SU-DHL-6 (cell line): Measurements from ENCODE around the gene LARP1B.
"Not testable (repeated sequence)": the region's sequence is repeated elsewhere in the genome, so short reads cannot be mapped to it uniquely, and the experiment has no call there.

Experiments
- H2AFZ ChIP-seq: fragments of 200-600 bp; sonication (generic); 2 replicates; pipeline ENCODE4 v1.6.1; 2014; ENCODE audit warnings: low read depth, mild to moderate bottlenecking, moderate library complexity, mixed read lengths, antibody characterized with exemption, low read length; ENCODE audit not compliant: severe bottlenecking
- H3F3A ChIP-seq: fragments of 200-600 bp; shearing (Covaris generic); 2 replicates; pipeline ENCODE4 v1.6.0; 2016; ENCODE audit warnings: antibody characterized with exemption, mild to moderate bottlenecking; ENCODE audit not compliant: insufficient read depth
- H3K27ac ChIP-seq: fragments of 200-600 bp; sonication (generic); 2 replicates; pipeline ENCODE4 v1.5.1; 2016; ENCODE audit warnings: low read depth, mild to moderate bottlenecking, low read length, moderate library complexity, mixed read lengths
- H3K27me3 ChIP-seq: fragments of 200-600 bp; sonication (generic), shearing (Covaris generic); 2 replicates; pipeline ENCODE4 v1.6.0; 2014; ENCODE audit warnings: mild to moderate bottlenecking, low read length
- H3K36me3 ChIP-seq: fragments of 200-600 bp; sonication (generic); 2 replicates; pipeline ENCODE4 v1.6.1; 2014; ENCODE audit warnings: mild to moderate bottlenecking, low read length, mixed read lengths
- H3K4me2 ChIP-seq: fragments of 300-600, 200-600 bp; shearing (Covaris generic), sonication (generic); 2 replicates; pipeline ENCODE4 v1.6.0; 2014; ENCODE audit warnings: low read length, low read depth, mild to moderate bottlenecking; ENCODE audit not compliant: poor library complexity, severe bottlenecking
- H3K4me3 ChIP-seq: fragments of 200-600 bp; sonication (generic); 2 replicates; pipeline ENCODE4 v1.5.1; 2014; ENCODE audit warnings: antibody characterized with exemption, low read length, mild to moderate bottlenecking, mixed read lengths; ENCODE audit not compliant: insufficient read depth, poor library complexity, severe bottlenecking
- H3K79me2 ChIP-seq: fragments of 200-600 bp; sonication (generic); 2 replicates; pipeline ENCODE4 v1.6.1; 2014; ENCODE audit warnings: mild to moderate bottlenecking, low read length, moderate library complexity; ENCODE audit not compliant: insufficient read depth
- H3K9ac ChIP-seq: fragments of 200-600 bp; sonication (generic); 2 replicates; pipeline ENCODE4 v1.7.0; 2014; ENCODE audit warnings: mild to moderate bottlenecking, low read length
- H3K9me2 ChIP-seq: fragments of 200-600 bp; sonication (generic); replicated peaks from 2 replicates; pipeline ENCODE4 v1.6.1; 2014; ENCODE audit warnings: low read length; ENCODE audit not compliant: insufficient read depth
- H3K9me3 ChIP-seq: fragments of 200-600 bp; sonication (generic); 2 replicates; pipeline ENCODE4 v1.6.1; 2014; ENCODE audit warnings: low read length, mixed read lengths; ENCODE audit not compliant: insufficient read depth
- H4K20me1 ChIP-seq: fragments of 200-600 bp; sonication (generic); 2 replicates; pipeline ENCODE4 v1.6.1; 2014; ENCODE audit warnings: low read depth, mild to moderate bottlenecking, antibody characterized with exemption, low read length, moderate library complexity, mixed read lengths
- EZH2phosphoT487 ChIP-seq: fragments of 200-600 bp; sonication (generic), shearing (Covaris generic); conservative IDR thresholded peaks from 2 replicates; pipeline ENCODE4 v1.6.1; 2018; ENCODE audit warnings: mild to moderate bottlenecking, antibody characterized with exemption, low read length, moderate library complexity, mixed read lengths
- TF ChIP-seq, protein P1 (sequence below): fragments of 200-600 bp; sonication (generic); IDR thresholded peaks from one replicate; pipeline ENCODE4 v1.5.1; 2017; ENCODE audit warnings: antibody characterized with exemption, mild to moderate bottlenecking, low read length, moderate library complexity; ENCODE audit not compliant: insufficient read depth, poor library complexity, severe bottlenecking

Gene LARP1B

GRCh38 chr4:128256539-128256938, 195.4 kb downstream of the LARP1B start:
- no peak overlapping the region for H3K4me2 ChIP-seq
- H3K4me3 ChIP-seq: no peak overlapping the region
- H3K9me2 ChIP-seq: no peaks in the 10 kb centered on the region
- no peak for TF ChIP-seq EZH2phosphoT487
- TF ChIP-seq, protein P1, sequence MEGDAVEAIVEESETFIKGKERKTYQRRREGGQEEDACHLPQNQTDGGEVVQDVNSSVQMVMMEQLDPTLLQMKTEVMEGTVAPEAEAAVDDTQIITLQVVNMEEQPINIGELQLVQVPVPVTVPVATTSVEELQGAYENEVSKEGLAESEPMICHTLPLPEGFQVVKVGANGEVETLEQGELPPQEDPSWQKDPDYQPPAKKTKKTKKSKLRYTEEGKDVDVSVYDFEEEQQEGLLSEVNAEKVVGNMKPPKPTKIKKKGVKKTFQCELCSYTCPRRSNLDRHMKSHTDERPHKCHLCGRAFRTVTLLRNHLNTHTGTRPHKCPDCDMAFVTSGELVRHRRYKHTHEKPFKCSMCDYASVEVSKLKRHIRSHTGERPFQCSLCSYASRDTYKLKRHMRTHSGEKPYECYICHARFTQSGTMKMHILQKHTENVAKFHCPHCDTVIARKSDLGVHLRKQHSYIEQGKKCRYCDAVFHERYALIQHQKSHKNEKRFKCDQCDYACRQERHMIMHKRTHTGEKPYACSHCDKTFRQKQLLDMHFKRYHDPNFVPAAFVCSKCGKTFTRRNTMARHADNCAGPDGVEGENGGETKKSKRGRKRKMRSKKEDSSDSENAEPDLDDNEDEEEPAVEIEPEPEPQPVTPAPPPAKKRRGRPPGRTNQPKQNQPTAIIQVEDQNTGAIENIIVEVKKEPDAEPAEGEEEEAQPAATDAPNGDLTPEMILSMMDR: no peak
- H3K9me3 ChIP-seq: no peaks in the 10 kb centered on the region
- H4K20me1 ChIP-seq: no peaks in the 10 kb centered on the region
- no peak overlapping the region for H2AFZ ChIP-seq
- no peak overlapping the region for H3K27ac ChIP-seq
- H3K36me3 ChIP-seq: no peaks in the 10 kb centered on the region
- H3K9ac ChIP-seq: no peak overlapping the region
- H3K79me2 ChIP-seq: no peaks in the 10 kb centered on the region
- no peaks in the 10 kb centered on the region for H3F3A ChIP-seq
- H3K27me3 ChIP-seq: no peaks in the 10 kb centered on the region

DNA sequence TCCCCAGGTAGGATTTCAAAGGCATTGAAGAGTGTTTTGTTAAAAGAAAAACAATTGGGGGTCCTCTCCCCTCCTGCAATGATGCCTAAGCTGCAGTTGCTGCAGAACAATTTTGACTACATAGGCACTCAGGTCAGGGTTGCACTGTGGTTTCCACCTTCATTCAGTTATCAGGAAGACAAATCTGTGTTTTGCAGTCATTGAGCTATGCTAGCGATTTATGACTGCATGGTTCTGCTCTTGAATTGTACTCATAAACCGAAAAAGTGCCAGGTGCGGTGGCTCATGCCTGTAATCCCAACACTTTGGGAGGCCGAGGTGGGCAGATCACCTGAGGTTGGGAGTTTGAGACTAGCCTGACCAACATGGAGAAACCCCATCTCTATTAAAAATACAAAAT, 197.1 kb downstream of the LARP1B start:
- H4K20me1 ChIP-seq, H3K9ac ChIP-seq, H3K9me3 ChIP-seq, H2AFZ ChIP-seq, H3F3A ChIP-seq, H3K4me2 ChIP-seq, H3K9me2 ChIP-seq, H3K4me3 ChIP-seq, H3K27me3 ChIP-seq, H3K36me3 ChIP-seq, H3K79me2 ChIP-seq, H3K27ac ChIP-seq: not testable (repeated sequence)

DNA sequence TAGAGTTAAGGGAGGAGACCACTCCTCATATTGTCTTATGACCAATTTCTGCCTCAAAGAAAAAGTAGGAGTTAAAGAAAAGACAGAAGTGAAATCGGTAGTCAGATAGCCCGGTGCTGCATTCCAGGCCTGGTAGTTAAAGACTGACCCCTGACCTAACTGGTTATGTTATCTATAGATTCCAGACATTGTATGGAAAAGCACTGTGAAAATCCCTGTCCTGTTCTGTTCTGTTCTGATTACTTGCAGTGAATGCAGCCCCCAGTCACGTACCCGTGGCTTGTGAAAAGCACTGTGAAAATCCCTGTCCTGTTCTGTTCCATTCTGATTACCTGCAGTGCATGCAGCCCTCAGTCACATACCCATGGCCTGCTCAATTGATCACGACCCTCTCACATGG, 198.8 kb downstream of the LARP1B start:
- H3K79me2 ChIP-seq: not testable (repeated sequence)

More for the DNA sequence above, 198.8 kb downstream of the LARP1B start:
- H3K36me3 ChIP-seq, H3K9me2 ChIP-seq, H3K9me3 ChIP-seq, H3K4me2 ChIP-seq, H3K27ac ChIP-seq, H3K4me3 ChIP-seq, H2AFZ ChIP-seq, H3K27me3 ChIP-seq, H4K20me1 ChIP-seq, H3K9ac ChIP-seq, H3F3A ChIP-seq: not testable (repeated sequence)
